ENCODE data around the gene MCU. TPM values are rescaled to one million over a fixed set of nuclear protein-coding genes. Genes with fewer than 3 reads are reported as not detected.
"Not testable (repeated sequence)": the region's sequence is repeated elsewhere in the genome, so short reads cannot be mapped to it uniquely, and the experiment has no call there.

MCU gene
- total RNA-seq, 1 donor from 2014 or later = 15.9 TPM

DNA sequence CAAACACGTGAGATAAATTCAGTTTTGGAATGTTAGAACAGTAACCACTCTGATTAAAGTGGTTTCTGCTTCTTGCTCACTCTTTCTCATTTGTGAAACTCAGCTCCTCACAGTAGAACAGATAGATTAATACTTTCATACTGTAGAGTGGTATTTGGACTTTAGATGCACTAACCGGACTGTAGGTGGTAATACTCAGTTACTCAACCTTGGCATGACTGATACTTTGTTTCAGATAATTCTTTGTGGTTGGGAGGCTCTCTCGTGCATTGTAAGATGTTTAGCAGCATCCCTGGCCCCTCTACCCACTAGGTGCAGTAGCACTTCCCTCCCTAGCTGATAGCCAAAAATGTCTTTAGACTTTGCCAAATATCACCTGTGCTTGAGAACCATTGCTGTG, 37.6 kb downstream of the MCU start:
- DNase-seq = peak; percentile 51
- no peaks in the 10 kb centered on the region for H3K9me3 Mint-ChIP-seq
- peaks cover 11% of the 10 kb centered on the region for H3K4me1 Mint-ChIP-seq
- H3K27me3 Mint-ChIP-seq = no peaks in the 10 kb centered on the region
- no peaks in the 10 kb centered on the region for H3K36me3 Mint-ChIP-seq (ENCODE audit: low read depth)
- H3K27ac Mint-ChIP-seq = no peak overlapping the region
- no peak overlapping the region for H3K4me3 Mint-ChIP-seq
- intact Hi-C loops (cut with micrococcal nuclease) = no loop called here

GRCh38 chr10:72730479-72730878, 38.5 kb downstream of the MCU start:
- Mint-ChIP-seq H3K4me3 (no peak overlapping the region), H3K9me3 (no peaks in the 10 kb centered on the region), H3K27ac (no peak overlapping the region), H3K27me3 (no peaks in the 10 kb centered on the region), H3K4me1 (peaks cover 11% of the 10 kb centered on the region), H3K36me3 (ENCODE audit: low read depth) (no peaks in the 10 kb centered on the region)
- intact Hi-C loops (cut with micrococcal nuclease) = no loop called here
- DNase-seq = no peak

DNA sequence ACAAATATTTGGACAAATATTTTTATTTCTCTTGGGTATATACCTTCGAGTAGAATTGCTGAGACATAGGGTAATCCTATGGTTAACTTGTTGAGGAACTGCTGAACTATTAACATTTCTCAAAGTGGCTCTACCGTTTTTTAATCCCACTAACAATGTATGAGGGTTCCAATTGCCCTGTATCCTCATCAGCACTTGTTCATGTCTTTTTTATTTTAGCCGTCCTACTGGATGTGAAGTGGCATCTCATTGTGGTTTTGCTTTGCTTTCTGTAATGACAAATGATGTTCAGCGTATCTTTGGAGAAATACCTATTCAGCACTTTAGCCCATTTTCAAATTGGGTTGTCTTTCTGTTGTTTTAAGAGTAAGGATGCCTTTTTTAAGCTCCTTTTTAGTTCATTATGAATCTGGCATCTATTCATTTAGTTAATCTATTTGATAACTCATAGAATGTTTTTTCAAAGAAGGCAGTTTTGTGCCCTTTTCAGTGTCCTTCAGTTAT, 40.0 kb downstream of the MCU start:
- Mint-ChIP-seq H3K36me3 (ENCODE audit: low read depth) (no peaks in the 10 kb centered on the region), H3K27me3 (no peaks in the 10 kb centered on the region), H3K9me3 (no peaks in the 10 kb centered on the region), H3K4me1 (peaks cover 11% of the 10 kb centered on the region), H3K4me3 (no peak overlapping the region), H3K27ac (no peak overlapping the region)
- DNase-seq = no peak
- intact Hi-C loops (cut with micrococcal nuclease) = no loop called here

- Mint-ChIP-seq H3K27ac (no peak overlapping the region), H3K27me3 (no peaks in the 10 kb centered on the region), H3K9me3 (no peaks in the 10 kb centered on the region), H3K4me1 (peaks cover 11% of the 10 kb centered on the region), H3K4me3 (no peak overlapping the region), H3K36me3 (ENCODE audit: low read depth) (no peaks in the 10 kb centered on the region)
- intact Hi-C loops (cut with micrococcal nuclease) = no loop called here
- DNase-seq = no peak
Observed at GRCh38 chr10:72732521-72732920, 40.6 kb downstream of the MCU start.

GRCh38 chr10:72733989-72734388, 42.0 kb downstream of the MCU start:
- intact Hi-C loops (cut with micrococcal nuclease) = no loop called here
- H3K9me3 Mint-ChIP-seq = no peaks in the 10 kb centered on the region
- H3K27ac Mint-ChIP-seq = no peak overlapping the region
- H3K27me3 Mint-ChIP-seq = no peaks in the 10 kb centered on the region
- no peaks in the 10 kb centered on the region for H3K36me3 Mint-ChIP-seq (ENCODE audit: low read depth)
- no peak for DNase-seq
- no peak overlapping the region for H3K4me3 Mint-ChIP-seq
- H3K4me1 Mint-ChIP-seq = peaks cover 5% of the 10 kb centered on the region

DNA sequence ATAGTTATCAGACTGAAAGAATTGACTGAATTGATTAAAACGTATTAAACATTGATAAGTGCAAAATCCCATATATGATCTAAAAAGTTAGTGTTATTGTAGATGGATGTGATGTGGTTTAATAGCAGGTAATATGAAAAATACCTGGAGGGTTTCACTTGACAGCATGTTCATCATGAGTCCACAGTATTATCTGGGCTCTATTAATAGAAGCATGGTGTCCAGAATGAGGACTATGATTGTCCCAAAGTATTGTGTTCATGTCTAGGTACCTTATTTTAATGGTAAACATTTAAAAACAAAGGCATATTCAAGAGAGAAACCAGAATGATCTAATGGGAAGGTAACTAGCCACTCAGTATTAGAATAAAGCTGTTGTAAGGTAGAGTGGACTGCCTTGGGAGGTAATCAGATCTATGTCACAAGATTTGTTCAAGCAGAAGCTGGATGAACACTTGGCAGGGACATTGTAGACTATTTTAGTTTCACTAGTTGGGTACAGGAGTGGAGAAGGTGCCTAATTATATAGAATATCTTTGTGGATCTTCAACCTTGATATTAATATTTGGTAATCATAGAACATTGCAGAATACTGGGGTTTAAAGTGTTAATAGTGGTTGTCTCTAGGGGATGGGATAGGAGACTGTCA, 43.5 kb downstream of the MCU start:
- Mint-ChIP-seq H3K4me1 (peaks cover 1% of the 10 kb centered on the region), H3K9me3 (no peaks in the 10 kb centered on the region), H3K4me3 (no peak overlapping the region), H3K27me3 (no peaks in the 10 kb centered on the region), H3K27ac (no peak overlapping the region), H3K36me3 (ENCODE audit: low read depth) (no peaks in the 10 kb centered on the region)
- DNase-seq = no peak
- intact Hi-C loops (cut with micrococcal nuclease) = no loop called here

- intact Hi-C loops (cut with micrococcal nuclease) = no loop called here
- H3K4me1 Mint-ChIP-seq = peaks cover 4% of the 10 kb centered on the region
- H3K36me3 Mint-ChIP-seq (ENCODE audit: low read depth) = no peaks in the 10 kb centered on the region
Observed at GRCh38 chr10:72736176-72736827, 44.4 kb downstream of the MCU start.

GRCh38 chr10:72736828-72737220, 44.9 kb downstream of the MCU start:
- no peak overlapping the region for H3K27ac Mint-ChIP-seq
- peaks cover 4% of the 10 kb centered on the region for H3K4me1 Mint-ChIP-seq
- H3K9me3 Mint-ChIP-seq = no peaks in the 10 kb centered on the region
- H3K4me3 Mint-ChIP-seq = no peak overlapping the region
- H3K36me3 Mint-ChIP-seq (ENCODE audit: low read depth) = no peaks in the 10 kb centered on the region
- no peak for DNase-seq
- H3K27me3 Mint-ChIP-seq = no peaks in the 10 kb centered on the region
- intact Hi-C loops (cut with micrococcal nuclease) = no loop called here

More at GRCh38 chr10:72736176-72736827, 44.4 kb downstream of the MCU start:
- H3K4me3 Mint-ChIP-seq = no peak overlapping the region
- no peaks in the 10 kb centered on the region for H3K9me3 Mint-ChIP-seq
- H3K27me3 Mint-ChIP-seq = no peaks in the 10 kb centered on the region
- H3K27ac Mint-ChIP-seq = no peak overlapping the region
- DNase-seq = no peak

DNA sequence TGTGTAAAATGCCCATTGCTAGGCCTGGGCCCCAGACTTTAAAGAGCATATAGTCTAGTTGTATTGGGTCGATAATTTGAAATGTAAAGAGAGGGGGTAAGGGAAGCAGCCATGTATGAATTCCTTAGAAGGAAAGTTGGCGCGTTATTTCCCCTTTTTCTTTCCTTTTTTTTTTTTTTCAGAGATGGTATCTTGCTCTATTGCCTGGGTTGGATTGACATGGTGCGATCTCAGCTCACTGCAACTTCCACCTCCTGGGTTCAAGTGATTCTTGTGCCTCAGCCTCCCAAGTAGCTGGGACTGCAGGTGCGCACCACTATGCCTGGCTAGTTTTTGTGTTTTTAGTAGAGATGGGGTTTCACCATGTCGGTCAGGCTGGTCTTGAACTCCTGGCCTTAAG, 45.4 kb downstream of the MCU start:
- H3K27me3 Mint-ChIP-seq; H3K4me1 Mint-ChIP-seq; H3K4me3 Mint-ChIP-seq; H3K27ac Mint-ChIP-seq; intact Hi-C loops (cut with micrococcal nuclease); H3K36me3 Mint-ChIP-seq (ENCODE audit: low read depth); H3K9me3 Mint-ChIP-seq: not testable (repeated sequence)
- DNase-seq = peak; percentile 37

- no peak for DNase-seq
- Mint-ChIP-seq H3K9me3 (no peaks in the 10 kb centered on the region), H3K4me3 (no peak overlapping the region), H3K4me1 (peaks cover 4% of the 10 kb centered on the region), H3K27me3 (no peaks in the 10 kb centered on the region), H3K36me3 (ENCODE audit: low read depth) (no peaks in the 10 kb centered on the region), H3K27ac (no peak overlapping the region)
- intact Hi-C loops (cut with micrococcal nuclease) = no loop called here
Observed at GRCh38 chr10:72738486-72738885, 46.5 kb downstream of the MCU start.

- Mint-ChIP-seq H3K27ac (no peak overlapping the region), H3K9me3 (no peaks in the 10 kb centered on the region)
- intact Hi-C loops (cut with micrococcal nuclease) = no loop called here
Observed at GRCh38 chr10:72740528-72740927, 48.6 kb downstream of the MCU start.

DNA sequence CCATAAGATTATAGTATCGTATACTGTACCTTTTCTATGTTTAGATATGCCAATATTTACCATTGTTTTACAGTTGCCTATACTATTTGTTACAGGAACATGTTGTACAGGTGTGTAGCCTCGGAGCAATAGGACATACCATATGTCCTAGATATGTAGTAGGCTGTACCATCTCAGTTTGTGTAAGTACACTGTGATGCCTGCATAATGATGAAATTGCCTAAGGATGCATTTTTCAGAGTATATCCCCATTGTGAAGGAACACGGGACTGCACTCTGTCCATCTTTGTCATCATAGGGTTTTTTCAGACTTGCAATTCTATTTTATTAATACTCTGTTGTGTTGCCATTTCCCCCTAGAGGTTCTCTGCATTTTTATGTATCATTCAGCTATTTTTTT, 50.1 kb downstream of the MCU start:
- no peak overlapping the region for H3K4me3 Mint-ChIP-seq
- H3K4me1 Mint-ChIP-seq = peaks cover 4% of the 10 kb centered on the region
- no peaks in the 10 kb centered on the region for H3K9me3 Mint-ChIP-seq
- intact Hi-C loops (cut with micrococcal nuclease) = no loop called here
- no peak overlapping the region for H3K27ac Mint-ChIP-seq
- DNase-seq = peak; percentile 28
- no peaks in the 10 kb centered on the region for H3K36me3 Mint-ChIP-seq (ENCODE audit: low read depth)
- no peaks in the 10 kb centered on the region for H3K27me3 Mint-ChIP-seq

More at GRCh38 chr10:72740528-72740927, 48.6 kb downstream of the MCU start:
- no peak for DNase-seq
- H3K36me3 Mint-ChIP-seq (ENCODE audit: low read depth) = no peaks in the 10 kb centered on the region
- H3K4me1 Mint-ChIP-seq = peaks cover 4% of the 10 kb centered on the region
- no peak overlapping the region for H3K4me3 Mint-ChIP-seq
- H3K27me3 Mint-ChIP-seq = no peaks in the 10 kb centered on the region

DNA sequence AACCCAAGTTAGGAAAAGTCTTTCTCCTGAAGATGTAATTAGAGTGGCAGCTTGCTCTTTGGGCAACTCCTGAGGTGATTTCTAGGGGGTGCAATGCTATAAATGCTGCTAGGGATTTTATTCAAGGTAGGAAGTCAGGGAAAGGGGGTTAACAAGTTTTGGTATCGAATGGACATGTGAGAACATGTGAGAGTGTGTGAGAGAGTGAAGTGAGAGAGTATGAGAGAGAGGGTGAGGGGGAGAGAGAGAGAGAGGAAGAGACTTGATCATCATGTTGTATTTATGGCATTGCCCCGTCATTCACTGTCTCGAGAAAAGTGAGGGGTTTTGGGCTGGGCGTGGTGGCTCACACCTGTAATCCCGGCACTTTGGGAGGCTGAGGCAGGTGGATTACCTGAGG, 50.9 kb downstream of the MCU start:
- H3K4me1 Mint-ChIP-seq = peaks cover 4% of the 10 kb centered on the region
- H3K9me3 Mint-ChIP-seq = no peaks in the 10 kb centered on the region
- DNase-seq = peak; percentile 31
- intact Hi-C loops (cut with micrococcal nuclease) = no loop called here
- H3K27ac Mint-ChIP-seq = no peak overlapping the region
- no peaks in the 10 kb centered on the region for H3K36me3 Mint-ChIP-seq (ENCODE audit: low read depth)
- H3K27me3 Mint-ChIP-seq = no peaks in the 10 kb centered on the region
- no peak overlapping the region for H3K4me3 Mint-ChIP-seq

- Mint-ChIP-seq H3K27ac (no peak overlapping the region), H3K9me3 (no peaks in the 10 kb centered on the region), H3K27me3 (no peaks in the 10 kb centered on the region), H3K4me1 (peaks cover 4% of the 10 kb centered on the region), H3K36me3 (ENCODE audit: low read depth) (no peaks in the 10 kb centered on the region), H3K4me3 (no peak overlapping the region)
- intact Hi-C loops (cut with micrococcal nuclease) = no loop called here
- DNase-seq = peak; percentile 41
Observed at GRCh38 chr10:72744566-72744965, 52.6 kb downstream of the MCU start.

All from activated CD4-positive, alpha-beta T cell treated with anti-CD3 and anti-CD28 coated beads, Interleukin-2, amount 10 ng/mL, durations not matched to agents 24 days and 14 days (primary cell).